IPS DF 19.7 (cell line): ENCODE results near the gene CASP5.

Experiments
- DNase-seq: peaks from one replicate; pipeline ENCODE4 v3.0.0-alpha.2; 2013; ENCODE audit warnings: low read depth, low spot score

Gene CASP5

GRCh38 chr11:104968355-104968855 lies 54.6 kb downstream of the CASP5 start, which contains the start of gene CASP4:
Gene CASP4, minus strand, starts transcription at chr11:104968574. Its CDS starts 49 bp downstream, at chr11:104968525.
- DNase-seq = no peak

GRCh38 chr11:104967534-104968354 lies 55.2 kb downstream of the CASP5 start:
- no peak for DNase-seq

- no peak for DNase-seq
Measured at GRCh38 chr11:104965735-104966134, 57.2 kb downstream of the CASP5 start.

- DNase-seq = no peak
Measured at GRCh38 chr11:104964247-104964646, 58.7 kb downstream of the CASP5 start.

- DNase-seq = no peak
Measured at GRCh38 chr11:104962852-104963251, 60.1 kb downstream of the CASP5 start.

GRCh38 chr11:104957280-104957679 lies 65.7 kb downstream of the CASP5 start:
- no peak for DNase-seq

- no peak for DNase-seq
Measured at GRCh38 chr11:104956528-104956927, 66.4 kb downstream of the CASP5 start.

- no peak for DNase-seq
Measured at GRCh38 chr11:104946907-104947306, 76.1 kb downstream of the CASP5 start.
